Measurements from ENCODE around the gene ITGA2B.
"Not testable (repeated sequence)": the region's sequence is repeated elsewhere in the genome, so short reads cannot be mapped to it uniquely, and the experiment has no call there.

The ITGA2B gene

DNA sequence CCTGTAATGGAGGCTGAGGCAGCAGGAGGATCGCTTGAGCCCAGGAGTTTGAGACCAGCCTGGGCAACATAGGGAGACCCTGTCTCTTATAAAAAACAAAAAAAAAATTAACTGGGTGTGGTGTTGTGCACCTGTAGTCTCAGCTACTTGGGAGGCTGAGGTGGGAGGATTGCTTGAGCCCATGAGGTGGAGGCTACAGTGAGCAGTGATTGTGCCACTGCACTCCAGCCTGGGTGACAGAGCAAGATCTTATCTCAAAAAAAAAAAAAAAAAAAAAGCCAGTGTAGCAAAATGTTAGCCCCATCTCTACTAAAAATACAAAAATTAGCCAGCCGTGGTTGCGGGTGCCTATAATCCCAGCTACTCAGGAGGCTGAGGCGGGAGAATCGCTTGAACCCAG is 59.2 kb downstream of the ITGA2B start:
- not testable (repeated sequence) for DNase-seq (ENCODE audit: low spot score)

DNA sequence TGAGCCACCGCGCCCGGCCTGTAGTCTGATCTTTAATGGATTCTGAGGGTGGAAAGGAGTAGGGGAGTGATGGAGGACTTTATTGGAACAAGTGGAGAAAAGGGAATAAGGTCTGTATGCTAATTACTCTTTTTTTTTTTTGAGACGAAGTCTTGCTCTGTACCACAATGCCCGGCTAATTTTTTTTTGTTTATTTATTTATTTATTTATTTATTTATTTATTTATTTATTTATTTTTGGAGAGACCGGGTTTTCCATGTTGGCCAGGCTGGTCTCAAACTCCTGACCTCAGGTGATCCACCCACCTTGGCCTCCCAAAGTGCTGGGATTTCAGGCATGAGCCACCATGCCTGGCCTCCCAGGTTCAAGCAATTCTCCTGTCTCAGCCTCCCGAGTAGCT is 59.9 kb downstream of the ITGA2B start:
- not testable (repeated sequence) for DNase-seq (ENCODE audit: low spot score)

DNA sequence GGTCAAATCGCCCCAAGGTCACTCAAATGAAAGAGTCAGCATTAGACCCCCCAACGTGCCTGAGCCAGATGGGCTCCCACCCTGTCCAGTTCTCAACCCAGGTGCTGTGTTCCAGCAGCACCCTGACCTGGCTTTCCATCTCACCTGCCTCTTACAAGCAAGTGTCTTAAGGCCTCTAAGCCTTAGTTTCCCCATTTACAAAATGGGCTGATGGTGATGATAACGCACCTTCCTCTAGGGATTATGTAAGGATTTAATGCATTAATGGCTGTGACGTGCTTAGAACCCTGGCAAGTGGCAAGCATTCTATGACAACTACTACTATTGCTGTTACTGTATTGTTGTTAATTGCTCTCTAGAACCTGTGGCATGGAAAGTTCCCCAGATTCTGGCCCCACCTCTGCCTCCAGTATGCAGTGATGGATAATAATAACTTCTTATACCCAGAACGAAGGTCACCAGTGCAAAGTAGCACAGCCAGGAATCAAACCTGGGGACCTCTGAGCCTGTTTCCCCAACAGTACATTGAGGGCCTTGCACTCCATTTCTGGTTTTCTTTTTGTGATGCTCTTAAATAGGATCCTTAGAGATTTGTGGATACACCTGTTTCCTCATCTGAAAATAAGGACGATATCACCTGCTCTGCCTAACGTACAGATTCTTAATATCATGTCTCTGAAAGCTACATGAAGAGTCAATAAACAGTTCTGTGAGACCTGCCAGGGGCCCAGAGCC is 61.6 kb downstream of the ITGA2B start:
- DNase-seq (ENCODE audit: low spot score), result no peak

DNA sequence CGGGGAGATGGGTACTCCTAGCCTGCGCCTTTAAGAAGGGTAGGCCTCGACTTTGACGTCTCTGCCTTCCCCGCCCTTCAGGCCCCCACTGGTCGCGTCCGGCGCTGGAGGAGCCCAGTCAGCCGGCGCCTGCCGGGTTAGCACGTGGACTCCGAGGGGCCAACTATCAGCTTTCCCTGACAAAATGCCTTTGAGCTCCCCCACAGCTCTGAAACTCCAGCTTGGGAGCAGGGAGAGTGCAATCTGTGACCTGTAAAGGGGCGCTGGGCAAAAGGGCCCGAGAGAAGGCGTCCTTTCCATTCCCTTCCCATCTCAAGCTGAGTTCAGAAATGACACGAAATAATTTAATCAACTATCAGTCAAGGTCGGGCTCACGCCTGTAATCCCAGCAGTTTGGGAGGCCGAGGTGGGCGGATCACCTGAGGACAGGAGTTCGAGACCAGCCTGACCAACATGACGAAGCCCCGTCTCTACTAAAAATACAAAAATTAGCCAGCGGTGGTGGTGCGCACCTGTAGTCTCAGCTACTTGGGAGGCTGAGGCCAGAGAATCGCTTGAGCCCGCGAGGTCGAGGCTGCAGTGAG is 62.5 kb downstream of the ITGA2B start:
- peak; percentile 95 for DNase-seq (ENCODE audit: low spot score)

DNA sequence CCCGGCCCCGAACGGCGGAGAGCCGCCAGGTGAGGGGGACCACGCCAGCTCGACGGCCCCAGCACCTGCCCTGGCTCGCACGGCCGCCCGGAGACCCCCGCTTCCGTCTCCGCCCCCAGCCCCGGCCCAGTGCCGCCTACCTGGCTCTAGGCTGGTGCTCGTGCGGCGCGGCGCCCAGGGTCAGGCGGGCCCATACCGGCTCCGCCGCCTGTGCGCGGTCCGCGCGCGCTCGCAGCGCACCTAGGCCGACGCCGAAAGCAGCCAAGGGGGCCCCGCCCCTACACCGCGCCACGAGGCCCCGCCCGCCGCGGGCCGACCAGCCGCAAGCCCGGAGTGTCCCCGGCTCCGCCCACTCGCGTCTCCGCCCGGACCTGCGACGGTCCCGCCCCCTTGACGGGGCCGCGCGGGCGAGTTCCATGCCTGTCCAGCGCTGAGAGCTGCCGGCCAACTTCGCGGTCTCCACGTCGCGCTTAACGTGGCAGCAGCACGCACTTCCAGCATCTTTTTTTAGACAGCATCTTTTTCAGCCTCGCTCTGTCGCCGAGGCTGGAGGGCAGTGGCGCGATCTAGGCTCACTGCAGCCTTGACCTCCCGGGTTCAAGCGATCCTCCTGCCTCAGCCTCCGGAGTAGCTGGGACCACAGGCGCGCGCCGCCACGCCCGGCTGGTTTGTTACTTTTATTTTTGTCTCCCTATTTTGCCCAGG is 64.7 kb downstream of the ITGA2B start, which contains the start of gene SLC25A39:
Gene SLC25A39, minus strand, starts transcription at position 253 of the 705 bp plus-strand sequence. CDS start 1,261 bp downstream, outside the sequence.
- peak; percentile 96 for DNase-seq (ENCODE audit: low spot score)

DNA sequence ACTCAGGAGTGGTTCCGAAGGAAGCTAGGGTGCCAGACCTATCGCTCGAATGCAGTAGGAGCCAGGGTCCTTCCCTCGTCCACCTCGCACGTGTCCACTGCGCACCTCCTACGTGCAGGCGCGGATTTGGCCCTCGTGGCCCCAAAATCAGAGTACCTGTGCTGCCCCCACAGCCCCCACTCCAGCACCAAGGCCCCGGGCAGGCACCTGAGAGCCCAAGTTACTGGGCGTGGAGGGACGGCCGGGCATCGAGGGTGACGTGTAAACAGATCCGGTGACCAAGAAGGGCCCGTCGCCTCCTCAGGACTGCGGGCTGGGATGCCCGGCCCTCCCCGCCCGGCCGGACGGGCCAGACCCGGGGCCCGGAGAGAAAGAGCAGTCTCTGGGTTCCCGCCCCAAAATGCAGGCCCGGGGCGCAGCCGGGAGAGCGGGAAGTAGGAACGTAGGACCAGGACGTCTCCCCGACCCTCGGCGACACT is 65.3 kb downstream of the ITGA2B start:
- DNase-seq (ENCODE audit: low spot score), result peak; percentile 46

DNA sequence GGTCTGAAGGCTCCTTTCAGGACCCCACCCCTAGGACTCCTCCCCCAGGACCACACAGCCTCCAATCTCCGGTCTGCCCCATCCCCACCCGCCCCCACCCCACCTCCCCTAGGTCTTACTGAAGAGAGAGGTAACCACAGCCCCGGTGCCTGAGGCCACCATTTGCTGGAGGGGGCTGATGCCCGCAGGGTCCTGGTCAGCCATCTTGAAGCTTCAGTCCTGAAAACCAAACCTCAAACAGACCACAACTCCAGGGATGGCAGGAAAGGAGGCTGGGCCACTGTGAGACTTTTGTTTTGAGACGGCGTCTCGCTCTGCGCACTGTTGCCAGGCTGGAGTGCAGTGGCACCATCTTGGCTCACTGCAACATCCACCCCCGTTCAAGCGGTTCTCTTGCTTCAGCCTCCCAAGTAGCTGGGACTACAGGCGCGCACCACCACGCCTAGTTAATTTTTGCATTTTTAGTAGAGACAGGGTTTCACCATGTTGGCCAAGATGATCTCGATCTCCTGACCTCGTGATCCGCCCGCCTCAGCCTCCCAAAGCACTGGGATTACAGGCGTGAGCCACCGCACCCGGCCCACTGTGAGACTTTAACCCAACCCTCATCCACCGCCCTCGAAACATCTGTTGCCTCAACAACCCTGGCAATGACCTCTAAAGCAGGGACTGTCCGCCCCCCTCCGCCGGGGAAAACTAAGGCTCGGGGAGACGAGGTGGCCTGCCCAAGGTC is 65.9 kb downstream of the ITGA2B start:
- no peak for DNase-seq (ENCODE audit: low spot score)

DNA sequence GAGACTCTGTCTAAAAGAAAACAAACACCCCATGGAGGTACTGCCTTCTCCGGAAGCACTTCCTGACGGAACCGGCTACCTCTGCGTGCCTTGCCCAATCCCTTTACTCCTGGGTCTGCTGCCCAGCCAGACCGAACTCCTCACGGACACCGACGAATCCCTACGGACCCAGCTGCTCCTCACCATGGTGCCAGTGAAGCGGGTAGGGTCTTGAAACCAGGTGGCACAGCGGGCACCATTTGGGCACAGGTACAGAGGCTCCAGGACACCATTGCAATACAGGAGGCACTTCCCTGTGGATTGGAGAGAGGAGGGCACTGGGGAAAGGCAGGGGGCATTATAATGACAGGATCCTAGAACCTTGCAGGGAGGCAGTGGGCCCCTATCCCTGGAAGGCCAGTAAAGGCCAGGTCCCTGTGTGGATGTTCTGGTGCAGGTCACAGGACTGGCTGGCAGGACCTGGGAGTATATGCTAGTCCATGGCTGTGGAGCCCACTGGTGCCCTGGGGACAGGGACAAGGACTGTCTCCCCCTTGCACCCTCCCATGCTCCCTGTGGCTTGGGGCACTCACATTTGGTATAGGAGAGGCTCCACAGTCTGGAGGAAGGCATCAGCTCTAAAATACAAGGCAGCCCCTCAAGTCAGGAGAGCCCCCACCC is 67.1 kb downstream of the ITGA2B start:
- no peak for DNase-seq (ENCODE audit: low spot score)
